ENCODE data around the gene MCF2L.
"Not testable (repeated sequence)": the region's sequence is repeated elsewhere in the genome, so short reads cannot be mapped to it uniquely, and the experiment has no call there.

Gene MCF2L

DNA sequence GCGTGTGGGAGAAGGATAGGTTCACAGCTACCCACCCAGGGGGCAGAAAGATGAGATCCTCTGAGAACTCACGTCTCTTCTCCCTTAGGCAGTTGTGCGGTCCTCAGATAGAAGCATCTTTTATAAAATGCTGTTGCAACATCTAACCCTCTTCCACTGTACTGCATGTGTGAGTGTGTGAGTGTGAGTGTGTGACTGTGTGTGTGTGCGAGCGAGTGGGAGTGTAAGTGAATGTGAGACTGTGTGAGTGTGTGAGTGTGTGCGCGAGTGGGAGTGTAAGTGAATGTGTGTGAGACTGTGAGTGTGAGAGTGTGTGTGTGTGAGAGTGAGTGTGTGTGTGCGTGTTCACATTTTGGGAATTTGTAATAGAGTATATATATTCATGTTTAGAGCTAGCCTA, 81.0 kb downstream of the MCF2L start:
- DNase-seq (ENCODE audit: low spot score), result no peak

DNA sequence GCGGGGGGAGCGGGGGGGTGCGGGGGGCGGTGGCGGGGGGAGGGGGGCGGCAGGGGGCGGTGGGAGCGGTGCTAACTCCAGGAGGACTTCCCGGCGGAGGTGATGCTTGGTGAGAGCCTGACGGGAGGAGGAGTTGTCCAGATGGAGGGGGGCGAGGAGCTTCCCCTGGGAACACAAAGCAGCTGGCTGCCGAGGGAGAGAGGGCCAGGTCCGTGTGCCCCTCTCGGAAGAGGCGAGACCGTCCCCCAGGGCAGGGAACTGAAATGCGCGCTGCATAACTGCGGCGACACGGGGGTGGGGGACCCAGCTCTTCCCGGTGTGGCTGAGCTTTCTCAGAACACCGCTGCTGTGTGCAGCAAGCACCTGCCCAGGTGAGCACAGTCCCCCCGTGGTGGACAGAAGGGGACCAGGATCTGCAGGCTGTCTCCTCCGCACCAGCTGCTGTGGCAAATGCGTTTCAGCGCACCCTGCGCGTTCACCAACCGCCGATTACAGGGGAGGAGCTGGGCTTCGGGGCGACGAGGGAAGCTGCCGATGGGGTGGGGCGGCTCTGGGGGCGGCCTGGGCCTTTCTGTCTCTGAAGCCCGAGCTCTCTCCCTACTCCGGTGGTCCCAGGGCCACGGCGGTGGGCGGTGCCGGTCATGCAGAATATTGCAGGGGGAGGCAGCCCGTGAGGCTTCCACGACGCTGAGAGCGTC, 81.9 kb downstream of the MCF2L start:
- no peak for DNase-seq (ENCODE audit: low spot score)

DNA sequence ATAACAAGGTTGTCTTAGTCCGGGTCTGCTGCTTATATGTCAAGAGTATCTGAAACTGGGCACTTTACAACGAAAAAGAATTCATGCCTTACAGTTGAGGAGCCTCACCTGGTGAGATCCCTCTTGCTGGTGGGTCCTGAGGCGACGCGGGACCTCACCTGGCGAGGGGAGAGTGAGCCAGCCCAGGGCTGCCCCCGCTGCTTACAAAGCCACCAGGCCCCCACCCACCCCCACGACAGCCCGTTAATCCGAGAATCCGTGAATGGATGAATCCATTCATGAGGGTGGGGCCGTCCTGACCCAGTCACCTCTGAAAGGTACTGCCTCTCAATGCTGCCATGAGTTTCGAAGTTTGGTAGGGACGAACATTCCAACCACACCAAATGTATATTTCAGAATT, 82.6 kb downstream of the MCF2L start:
- no peak for DNase-seq (ENCODE audit: low spot score)

DNA sequence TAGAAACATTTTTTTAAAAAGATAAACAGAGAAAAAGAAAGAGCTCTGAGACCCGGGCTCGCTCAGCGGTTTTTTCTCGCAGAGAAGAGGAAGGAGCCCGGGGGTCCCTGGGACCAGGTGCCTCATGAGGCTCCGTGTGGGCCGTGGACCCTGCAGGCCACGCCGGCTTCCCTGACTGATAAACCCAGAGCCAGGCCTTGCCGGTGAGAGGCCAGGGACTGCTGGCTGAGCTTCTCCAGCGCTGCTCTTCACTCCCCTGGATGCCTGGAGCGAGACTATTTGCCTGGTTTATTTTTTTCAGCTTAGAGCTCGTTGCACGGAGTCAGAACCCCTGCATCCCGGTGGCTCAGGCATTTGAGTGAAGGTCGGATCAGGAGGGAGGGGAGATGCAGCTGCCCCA, 83.2 kb downstream of the MCF2L start:
- DNase-seq (ENCODE audit: low spot score), result no peak

DNA sequence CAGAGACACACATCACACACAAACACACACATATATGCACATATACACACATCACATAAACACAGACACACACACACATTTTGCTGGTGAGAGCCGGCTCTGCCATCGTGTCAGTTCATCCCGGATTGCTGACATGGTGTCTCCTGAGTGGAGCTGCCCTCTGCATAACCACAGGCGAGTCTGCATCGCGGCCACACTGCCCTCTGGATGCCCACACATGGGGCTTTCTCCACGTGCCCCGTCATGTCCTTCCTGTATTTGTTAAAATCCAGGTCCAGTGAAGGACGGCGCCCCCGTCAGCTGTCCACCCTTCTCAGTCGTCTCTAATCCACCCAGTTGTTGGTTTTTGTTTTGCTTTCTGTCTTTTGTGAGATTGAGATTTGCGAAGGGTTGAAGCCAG, 84.0 kb downstream of the MCF2L start:
- no peak for DNase-seq (ENCODE audit: low spot score)

DNA sequence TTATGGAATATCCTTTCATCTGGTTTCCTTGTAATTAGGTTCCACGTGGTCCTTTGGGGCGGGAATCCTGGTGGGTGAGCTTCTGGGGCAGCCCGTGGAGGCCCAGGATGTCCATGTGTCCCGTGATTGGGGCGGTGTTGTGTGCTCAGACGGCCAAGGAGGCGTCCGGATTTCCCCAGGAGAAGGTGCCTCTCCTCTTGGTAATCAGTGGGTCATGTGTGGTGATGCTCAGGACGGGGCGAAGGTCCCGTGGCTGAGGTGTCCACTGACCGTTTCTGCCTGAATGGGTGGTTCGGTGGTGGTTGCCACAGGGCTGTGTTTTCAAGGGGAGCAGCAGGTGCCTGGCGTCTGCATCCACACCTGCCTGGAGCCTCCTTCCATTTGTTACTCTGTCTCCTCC, 84.4 kb downstream of the MCF2L start:
- DNase-seq (ENCODE audit: low spot score), result no peak

DNA sequence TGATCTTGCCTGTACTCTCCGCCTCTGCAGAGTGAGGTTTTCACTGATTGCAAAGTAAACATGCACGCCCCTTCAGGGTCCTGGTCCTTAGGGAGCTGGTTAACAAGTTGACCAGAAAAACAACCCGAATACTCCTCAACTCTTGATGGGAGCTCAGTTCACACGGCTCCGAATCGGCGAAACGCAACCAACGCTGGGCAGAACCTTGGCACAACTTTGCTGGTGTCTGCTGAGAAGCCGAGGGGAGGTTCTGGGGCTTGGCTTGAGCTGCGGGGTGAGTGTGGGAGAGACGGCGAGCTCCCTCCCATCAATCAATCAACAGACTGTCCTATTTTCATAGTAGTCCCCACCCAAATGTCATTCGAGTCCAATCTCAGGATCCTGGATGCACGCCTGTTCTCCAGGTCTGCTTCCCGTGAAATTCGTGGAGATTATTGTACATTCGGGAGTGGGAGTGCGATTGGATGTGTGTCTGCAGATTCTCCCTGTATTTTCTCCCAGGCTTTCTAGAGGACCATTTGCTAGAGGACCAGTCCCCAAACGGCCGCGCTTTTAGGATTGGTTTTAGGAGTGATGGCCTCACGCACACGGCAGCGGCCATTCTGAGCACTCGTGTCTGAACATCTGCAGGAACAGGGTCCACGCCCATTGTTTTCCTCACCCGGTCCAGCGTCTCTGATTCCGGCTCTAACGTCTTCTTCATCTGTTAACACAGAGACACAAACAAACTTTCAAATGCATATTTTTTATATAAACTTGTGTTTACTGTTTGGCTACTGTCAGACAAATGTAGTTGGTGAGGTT, 85.0 kb downstream of the MCF2L start:
- no peak for DNase-seq (ENCODE audit: low spot score)

DNA sequence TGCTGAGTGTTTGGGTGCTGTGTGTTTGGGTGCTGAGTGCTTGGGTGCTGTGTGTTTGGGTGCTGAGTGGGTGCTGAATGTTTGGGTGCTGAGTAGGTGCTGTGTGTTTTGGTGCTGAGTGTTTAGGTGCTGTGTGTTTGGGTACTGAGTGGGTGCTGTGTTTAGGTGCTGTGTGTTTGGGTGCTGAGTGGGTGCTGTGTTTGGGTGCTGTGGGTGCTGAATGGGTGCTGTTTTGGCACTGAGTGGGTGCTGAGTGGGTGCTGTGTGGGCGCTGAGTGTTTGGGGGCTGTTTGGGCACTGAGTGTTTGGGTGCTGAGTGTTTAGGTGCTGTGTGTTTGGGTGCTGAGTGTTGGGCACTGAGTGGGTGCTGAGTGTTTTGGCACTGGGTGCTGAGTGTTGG, 88.1 kb downstream of the MCF2L start:
- no peak for DNase-seq (ENCODE audit: low spot score)

DNA sequence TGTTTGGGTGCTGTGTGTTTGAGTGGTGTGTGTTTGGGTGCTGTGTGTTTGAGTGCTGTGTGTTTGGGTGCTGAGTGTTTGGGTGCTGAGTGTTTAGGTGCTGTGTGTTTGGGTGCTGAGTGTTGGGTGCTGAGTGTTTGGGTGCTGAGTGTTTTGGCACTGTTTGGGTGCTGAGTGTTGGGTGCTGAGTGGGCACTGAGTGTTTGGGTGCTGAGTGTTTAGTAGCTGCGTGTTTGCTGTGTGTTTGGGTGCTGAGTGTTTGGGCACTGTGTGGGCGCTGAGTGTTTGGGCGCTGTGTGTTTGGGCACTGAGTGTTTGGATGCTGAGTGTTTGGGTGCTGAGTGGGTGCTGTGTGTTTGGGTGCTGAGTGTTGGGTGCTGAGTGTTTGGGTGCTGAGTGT, 88.5 kb downstream of the MCF2L start:
- DNase-seq (ENCODE audit: low spot score), result not testable (repeated sequence)

DNA sequence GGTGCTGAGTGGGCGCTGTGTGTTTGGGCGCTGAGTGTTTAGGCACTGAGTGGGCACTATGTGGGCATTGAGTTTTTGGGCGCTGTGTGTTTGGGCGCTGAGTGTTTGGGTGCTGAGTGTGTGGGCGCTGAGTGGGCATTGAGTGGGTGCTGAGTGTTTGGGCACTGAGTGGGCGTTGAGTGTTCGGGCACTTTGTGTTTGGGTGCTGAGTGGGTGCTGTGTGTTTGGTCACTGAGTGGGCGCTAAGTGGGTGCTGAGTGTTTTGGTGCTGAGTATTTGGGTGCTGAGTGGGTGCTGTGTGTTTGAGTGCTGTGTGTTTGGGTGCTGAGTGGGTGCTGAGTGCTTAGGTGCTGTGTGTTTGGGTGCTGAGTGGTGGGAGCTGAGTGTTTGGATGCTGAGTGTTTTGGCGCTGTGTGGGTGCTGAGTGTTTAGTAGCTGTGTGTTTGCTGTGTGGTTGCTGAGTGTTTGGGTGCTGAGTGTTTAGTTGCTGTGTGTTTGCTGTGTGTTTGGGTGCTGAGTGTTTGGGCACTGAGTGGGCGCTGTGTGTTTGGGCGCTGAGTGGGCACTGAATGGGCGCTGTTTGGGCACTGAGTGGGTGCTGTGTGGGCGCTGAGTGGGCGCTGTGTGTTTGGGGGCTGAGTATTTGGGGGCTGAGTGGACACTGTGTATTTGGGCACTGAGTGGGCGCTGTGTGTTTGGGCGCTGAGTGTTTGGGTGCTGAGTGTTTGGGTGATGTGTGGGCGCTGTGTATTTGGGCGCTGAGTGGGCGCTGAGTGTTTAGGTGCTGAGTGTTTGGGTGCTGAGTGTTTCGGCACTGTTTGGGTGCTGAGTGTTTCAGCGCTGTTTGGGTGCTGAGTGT, 89.3 kb downstream of the MCF2L start:
- no peak for DNase-seq (ENCODE audit: low spot score)

DNA sequence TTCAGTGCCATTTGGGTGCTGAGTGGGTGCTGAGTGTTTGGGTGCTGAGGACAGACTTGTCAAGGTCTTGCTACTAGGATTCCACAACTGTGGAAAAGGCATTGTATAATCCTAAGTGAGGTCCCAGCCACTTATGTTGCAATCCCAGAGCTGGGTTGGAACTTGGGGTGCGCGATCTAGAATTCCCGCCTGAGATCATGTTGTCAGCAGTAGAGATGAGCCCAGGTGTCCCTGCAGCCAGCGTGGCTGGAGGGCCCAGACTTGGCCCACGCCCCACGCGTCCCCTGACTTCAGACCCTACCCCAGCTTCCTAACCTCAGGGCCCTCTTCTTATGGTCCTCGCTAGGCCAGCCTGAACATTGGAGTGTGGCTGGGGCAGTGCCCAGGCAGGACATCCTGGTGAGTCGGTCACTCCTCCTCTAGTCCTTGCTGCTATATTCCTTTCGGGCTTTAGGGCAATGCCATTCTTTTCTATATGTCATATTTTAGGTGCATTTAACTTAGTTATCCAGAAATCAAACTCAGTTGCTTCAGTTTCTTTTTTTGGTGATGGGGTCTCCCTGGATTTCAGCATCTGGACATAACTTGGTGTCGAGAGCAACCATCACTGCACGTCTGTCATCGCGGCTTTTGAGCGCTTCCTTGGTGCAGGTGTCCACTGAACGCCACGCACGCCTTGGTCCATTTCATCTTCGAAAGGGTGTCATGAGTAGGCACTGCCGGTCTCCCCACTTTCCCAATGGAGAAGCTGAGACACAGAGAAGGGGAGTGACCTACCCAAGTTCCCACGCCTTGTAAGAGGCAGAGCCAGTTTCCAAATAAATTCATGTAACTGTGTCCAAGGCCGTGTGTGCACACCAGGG, 90.2 kb downstream of the MCF2L start:
- DNase-seq (ENCODE audit: low spot score), result no peak

DNA sequence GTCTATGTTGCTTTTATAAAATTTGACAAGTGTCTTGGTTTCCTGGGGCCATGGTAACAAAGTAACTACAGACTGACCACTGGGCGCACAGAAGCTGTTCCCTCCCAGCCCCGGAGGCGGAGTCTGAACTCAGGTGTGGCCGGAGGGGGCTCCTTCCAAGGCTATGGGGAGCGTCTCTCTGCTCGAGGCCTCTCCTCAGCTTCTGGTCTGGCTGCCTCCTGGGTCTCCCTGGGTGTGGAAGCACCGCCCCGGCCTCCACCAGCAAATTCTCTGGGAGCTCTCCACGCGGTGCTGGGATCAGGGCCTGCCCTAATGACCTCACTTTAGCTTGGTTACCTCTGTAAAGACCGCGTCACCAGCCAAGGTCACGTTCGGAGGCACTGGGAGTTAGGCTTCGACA, 90.9 kb downstream of the MCF2L start:
- no peak for DNase-seq (ENCODE audit: low spot score)

DNA sequence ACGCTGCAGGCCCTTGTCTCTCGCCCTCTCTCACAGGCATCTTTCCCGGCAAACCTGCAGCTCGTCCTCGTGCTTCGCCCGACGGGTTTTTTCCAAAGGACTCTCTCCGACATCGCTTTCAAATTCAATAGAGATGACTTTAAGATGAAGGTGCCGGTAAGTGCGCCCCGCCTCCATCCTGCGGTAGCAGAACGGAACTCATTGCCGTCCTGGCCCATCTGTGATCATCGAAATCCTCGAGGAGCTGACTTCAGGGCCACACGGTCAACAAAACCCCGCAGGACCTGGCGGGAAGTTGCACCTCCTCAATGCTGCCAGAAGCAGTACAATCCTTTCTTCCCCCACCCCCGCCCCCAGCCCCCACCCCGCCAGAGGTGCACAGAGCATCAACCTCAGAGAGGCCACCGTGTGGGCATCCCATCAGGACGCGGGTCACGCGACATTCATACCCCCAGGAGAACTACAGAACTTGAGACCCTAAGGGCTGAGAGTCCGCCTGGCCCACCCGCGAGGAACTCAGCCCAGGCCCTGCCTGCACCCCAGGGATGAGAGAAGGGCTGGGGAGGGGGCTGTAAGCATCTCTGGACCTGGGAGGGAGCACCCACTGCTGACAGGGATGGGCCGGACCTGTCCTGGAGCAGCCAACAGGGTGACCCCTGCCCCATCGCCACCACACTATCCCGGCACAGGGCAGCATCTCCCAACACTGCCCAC, 91.7 kb downstream of the MCF2L start:
- DNase-seq (ENCODE audit: low spot score), result no peak

DNA sequence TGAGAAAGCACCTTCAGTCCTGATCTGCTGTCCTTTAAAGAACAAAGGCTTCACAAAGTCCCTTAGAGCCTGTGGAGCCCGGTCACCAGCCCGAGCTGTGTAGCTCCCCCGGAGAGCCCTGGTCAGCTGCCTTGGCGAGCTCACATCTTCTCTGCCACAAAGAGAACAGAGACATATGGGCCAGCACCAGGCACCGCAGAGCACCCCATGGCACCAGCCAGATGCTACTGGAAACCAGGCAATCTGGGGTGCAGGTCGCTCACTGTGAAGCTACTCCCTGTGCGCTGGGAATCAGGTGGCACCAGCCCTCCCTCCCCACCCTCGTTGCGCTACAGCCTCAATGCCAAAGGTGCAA, 92.2 kb downstream of the MCF2L start:
- no peak for DNase-seq (ENCODE audit: low spot score)

DNA sequence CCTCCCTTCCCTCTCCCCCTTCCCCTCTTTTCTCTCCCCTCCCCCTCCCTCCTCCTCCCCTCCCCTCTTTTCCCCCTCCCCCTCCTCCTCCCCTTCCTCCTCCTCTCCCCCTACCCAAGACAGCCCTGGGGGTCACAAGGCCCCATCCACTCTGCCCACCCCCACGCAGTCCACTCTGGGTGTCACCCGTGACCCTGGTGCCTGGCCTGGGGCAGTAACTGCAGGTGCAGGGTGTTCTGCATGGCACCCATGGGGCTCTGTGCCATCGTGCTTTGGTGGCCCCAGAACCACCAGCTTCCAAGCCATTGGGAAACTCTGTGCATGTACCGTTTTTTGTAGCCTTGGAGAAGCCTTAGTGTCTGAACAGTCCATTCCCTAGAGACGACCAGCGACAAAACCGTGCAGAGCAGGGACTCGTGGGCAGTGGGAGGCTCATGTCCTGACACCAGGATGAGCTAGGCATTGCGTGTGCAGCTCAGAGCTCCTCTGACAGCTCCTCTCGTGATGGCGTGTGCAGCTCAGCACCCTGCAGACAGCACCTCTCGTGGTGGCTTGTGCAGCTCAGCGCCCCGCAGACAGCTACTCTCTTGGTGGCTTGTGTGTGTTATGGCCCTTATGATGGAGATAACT, 92.9 kb downstream of the MCF2L start:
- no peak for DNase-seq (ENCODE audit: low spot score)

DNA sequence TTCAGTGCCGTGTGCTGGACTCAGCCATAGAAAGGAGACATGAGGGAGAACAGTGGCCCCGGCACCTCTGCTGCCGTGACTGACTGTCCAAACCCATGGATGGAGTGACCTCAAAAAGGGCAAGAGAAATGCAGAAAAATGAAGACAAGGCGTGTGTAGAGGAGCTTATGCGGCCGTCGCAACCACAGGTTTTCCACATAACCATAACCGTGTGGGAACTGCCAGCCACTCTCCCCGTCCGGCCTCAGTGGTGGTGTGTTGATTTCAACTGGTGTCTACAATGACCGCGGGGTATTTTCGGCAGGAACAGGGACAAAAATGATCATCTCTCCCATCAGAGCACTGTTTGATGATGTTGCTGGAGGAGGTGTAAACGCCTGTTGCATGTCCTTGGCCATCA, 93.7 kb downstream of the MCF2L start:
- no peak for DNase-seq (ENCODE audit: low spot score)

DNA sequence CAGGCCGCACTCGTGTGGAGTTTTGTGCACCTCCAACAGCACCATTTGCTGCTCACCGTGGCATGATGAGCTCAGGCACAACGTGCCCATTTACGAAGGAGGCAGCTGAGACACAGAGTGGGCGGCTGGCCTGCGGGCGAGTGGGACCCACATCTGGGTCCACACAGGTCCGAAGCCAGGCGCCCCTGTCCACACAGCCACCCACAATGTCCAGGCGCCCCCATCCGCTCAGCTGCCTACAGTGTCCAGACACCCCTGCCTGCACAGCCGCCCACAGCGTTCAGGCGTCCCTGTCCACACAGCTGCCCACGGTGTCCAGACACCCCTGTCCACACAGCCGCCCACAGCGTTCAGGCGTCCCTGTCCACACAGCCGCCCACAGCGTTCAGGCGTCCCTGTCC, 94.1 kb downstream of the MCF2L start:
- no peak for DNase-seq (ENCODE audit: low spot score)

DNA sequence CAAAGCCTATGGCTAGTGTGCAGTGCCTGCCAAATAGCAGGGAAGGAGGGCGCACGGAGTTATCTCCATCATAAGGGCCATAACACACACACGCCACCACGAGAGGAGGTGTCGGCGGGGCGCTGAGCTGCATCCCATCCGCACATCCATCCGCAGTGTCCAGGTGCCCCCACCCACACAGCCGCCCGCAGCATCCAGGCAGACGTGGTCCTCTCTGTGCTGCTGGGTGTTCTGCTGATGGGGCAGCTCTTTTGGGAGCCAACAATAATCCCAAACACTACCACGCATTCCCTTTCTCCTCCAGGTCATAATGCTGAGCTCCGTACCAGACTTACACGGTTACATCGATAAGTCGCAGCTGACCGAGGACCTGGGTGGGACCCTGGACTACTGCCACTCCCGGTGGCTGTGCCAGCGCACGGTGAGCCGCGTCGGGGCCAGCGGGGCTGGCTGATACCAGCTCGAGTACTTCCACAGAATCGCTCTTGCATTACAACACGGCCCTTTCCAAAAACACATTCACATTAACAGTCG, 95.1 kb downstream of the MCF2L start:
- DNase-seq (ENCODE audit: low spot score), result no peak

DNA sequence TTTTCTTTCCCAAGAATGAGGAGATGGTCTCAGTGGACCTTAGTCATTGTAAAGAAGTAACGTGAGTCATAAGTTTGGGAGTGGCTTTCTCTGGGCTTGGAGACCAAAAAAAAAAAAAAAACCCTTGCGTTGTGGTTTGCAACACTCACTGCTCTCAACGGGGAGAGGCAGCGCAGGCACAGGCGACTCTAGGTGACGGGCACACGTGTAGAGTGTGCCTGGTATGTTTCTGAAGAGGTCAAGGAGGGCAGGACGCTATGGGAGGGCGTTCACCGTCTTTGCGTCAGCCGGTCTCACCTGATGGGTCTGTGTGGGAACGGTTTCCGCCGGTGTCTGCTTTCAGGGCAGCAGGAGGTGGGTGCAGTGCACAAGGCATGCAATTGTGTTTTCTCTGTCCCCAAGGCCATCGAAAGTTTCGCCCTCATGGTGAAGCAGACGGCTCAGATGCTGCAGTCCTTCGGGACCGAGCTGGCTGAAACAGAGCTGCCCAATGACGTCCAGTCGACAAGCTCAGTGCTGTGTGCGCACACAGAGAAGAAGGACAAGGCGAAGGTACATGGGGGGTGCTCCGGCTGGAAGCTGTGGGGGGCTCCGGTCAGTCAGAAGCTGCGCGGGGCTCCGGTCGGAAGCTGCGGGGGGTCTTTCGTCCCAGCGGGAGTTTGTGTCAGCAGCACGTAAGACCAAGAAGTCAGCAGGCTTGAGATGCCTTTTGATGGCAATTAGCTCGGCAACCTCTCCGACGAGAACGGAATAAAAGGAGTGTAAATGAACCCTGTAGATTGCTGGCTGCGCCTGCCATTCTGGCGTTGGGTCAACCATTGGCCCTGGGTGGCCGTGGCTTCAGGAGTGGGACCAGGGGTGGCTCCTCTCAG, 95.8 kb downstream of the MCF2L start:
- DNase-seq (ENCODE audit: low spot score), result no peak

Measured in activated CD4-positive, alpha-beta T cell treated with anti-CD3 and anti-CD28 coated beads, Interleukin-2, Interleukin-4, amounts not matched to agents 100 ng/mL and 50 ng/mL, durations not matched to agents 16 hours and 8 hours (primary cell).